Stimulated activated CD8-positive, alpha-beta memory T cell treated with anti-CD3 and anti-CD28 coated beads, Interleukin-12 subunit alpha, Interleukin-12 subunit beta, amount 100 ng/mL, for 4 hours (primary cell): ENCODE results near the gene MYBBP1A.

ENCODE experiments used
- DNase-seq: peaks from one replicate; pipeline ENCODE4 v3.0.0-alpha.2; 2020; ENCODE audit warnings: low read depth

MYBBP1A gene

DNA sequence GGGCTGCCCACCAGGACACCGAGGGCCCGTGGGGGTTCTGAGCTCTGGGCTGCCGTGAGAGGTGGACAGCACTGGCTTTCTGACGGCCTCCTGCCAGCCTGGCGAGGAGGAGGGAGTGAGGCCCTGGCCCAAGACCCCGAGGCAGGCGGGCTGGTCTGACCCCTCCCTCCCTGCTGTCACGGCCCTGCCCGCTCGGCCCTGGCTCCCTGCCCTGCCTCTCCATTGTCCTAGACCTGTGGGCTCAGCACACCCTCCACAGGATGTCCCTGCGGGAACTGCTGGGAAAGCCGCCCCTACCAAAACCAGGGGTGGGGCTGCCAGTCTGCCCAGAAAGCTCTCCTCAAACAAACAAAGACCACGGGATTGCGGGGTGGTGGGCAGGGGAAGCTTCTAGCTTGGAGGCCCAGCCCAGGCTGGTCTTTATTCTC, 35.8 kb downstream of the MYBBP1A start:
- DNase-seq = no peak

DNA sequence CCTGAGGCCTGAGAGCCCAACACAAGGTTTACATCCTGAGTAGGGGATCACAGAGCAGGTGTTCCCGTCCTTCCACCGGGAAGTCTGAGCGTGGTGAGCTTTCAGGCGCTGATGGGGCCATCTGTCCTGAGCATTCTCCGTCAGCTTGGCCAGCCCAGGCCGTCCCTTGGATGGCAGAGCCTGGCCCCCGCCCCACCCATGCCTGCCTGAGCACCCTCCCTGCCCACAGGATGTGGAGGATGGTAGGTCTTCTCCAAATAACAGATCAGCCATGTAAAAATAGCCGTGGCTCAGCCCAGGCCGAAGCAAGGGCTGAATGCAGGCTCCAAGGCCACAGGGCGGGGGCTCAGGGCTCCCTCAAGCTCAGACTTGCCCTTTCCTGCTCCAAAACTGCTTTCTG, 36.3 kb downstream of the MYBBP1A start:
- no peak for DNase-seq

DNA sequence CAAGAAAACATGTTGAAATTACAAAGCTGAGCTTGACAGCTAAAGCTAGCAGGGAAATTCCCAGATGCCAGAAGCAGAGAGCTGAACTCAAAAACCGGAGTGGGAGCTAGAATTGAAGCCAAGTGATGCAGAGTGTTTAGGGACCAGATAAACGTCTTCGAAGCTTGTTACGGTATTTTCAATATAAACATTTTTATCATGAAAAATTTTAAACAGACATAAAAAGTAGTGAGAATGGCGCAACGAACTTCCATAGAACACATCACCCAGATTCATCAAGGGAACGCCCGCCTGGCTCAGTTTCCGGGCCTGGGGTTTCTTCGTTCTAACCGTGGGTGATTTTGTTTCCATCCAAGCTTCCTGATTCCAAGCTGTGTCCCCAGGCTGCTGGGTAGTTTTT, 38.4 kb downstream of the MYBBP1A start:
- DNase-seq = no peak

DNA sequence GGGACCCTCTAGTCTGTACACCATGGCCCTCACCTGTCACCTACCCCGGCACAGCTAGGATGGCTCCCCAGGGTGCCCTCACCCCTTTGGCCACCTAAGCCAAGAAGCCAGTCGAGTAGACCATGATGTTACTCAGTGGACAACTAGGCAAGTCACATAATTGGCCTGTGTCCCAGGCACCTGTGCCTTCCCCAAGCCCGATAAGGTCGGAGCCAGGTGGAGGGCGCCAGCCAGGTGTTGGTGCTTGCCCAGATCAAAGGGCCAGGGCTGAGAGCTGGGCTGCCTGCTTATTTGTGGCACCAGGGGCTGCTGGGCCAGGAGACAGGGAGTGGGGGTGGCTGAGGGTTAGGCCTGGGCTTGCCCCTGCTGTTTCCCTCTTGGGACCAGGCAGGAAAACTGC, 39.7 kb downstream of the MYBBP1A start:
- DNase-seq = no peak

DNA sequence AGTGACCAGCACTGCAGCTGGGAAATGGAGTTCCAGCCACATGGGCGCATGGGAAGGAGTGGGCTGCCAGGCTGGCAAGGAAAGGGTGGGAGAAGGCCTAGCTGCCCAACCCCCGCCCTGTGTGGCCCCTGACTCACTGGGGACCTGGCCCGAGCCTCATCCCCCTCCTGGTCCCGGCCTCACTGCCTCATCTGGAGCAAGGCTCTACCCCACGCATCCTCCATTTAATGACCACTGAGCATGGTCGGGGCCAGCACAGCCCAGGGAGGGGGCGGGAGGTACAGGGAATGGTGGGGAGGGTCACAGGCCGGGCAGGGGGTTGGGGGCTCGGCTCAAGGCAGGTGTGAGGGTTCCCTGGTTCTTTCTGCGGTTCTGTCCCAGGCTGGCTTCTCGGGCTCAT, 40.4 kb downstream of the MYBBP1A start:
- no peak for DNase-seq

DNA sequence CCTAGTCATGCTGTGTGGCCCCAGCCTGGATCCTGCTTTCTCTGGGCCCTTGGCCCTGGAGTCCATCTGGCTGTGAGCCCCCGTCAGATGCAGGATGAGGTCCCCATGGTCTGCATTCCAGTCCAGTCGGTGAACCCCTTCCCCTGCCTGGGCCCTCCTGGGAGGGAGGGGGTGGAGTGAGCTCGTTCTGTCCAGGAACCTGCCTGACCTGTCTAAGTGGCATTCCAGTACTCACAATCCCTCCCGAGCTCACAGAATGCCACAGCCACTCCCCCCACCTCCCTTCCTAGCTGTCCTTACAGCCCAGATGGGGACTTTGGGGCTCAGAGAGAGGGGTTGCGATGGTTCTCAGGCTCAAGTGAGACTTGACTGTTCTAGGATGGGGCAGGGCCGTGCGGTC, 41.0 kb downstream of the MYBBP1A start:
- DNase-seq = no peak

DNA sequence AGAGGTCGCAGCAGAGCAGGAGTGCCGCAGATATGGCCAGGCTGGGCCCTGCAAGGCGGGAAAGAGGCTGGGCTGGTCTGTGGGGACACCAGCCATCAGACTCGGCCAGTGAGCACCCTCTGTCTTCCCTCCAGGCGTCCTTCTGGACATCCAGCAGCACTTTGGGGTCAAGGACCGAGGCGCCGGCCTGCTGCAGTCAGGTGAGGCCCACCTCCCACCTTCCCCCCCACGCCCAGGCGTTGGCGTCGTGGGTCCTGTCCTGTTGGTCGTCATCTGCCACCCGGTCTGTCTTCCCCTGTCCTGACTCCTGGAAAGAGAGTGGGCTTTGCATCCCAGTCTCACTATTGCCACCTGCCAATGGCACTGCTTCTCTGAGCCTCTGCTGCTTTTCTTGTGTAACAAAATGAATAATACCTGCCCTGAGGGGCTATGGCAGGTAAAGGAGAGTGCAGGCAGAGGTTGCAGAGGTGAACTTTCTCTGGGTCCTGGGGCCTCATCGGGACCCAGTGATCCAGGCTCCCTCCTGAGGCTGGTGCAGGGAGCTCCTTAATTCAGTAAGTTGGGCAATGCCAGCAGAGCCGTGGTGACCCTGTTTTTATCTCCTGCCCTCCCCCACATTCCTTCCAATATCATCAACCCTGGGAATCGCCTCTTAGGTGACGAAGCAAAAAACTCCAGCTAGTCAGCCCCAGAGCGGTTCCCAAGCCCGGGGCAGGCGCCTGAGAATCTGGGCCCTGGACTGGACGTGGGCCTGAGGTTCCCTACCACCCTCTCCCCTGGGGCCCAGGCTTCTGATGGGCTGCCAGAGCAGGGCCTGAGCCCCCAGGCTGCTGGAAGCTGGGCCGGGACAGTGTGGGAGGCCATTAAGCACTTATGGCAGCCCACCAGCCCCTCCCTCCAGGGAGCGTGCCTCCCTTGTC, 41.8 kb downstream of the MYBBP1A start:
- no peak for DNase-seq

DNA sequence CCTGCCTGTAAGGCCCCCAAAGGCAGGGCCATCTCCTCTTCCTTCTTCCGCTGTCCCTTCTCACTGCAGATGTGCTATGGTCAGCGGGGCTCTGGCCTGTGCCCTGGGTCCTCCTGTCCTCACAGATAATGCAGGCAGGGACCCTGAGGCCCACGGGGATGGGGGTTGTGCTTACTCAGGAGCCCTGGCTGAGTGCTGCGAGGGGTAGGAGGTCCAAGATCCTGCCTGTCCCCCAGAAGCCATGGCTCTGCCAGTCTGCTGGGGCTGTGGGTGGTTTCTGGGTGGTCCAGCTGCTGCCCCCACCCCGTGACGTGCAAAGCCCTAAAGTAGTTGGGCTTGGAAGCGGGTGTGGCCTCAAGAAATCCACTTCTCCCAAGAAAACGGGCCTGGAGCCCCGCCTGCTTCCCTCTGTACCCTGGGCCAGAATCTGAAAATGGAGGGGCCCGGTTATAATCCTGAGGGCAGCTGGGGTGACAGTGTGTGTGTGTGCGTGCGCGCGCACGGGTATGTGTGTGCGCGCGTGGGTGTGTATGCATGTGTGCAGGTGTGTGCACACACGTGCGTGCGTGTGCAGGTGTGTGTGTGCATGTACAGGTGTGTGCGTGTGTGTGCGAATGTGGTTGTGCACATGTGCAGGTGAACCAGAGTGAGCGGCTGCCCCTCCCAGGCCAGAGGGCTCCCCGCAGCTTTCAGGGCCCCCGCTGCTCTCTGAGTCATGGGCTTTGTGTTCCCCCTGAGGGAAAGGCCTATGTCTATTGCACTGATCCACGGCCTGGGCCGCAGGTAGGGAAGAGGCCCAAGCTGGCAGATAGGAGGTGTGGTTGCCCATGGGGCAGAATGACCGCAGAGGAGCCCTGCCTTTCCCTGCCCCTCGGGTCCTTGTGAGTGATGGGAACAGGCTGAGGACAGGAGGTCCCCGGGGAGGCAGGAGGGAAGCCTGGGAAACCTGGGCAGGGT, 42.8 kb downstream of the MYBBP1A start:
- DNase-seq = no peak

DNA sequence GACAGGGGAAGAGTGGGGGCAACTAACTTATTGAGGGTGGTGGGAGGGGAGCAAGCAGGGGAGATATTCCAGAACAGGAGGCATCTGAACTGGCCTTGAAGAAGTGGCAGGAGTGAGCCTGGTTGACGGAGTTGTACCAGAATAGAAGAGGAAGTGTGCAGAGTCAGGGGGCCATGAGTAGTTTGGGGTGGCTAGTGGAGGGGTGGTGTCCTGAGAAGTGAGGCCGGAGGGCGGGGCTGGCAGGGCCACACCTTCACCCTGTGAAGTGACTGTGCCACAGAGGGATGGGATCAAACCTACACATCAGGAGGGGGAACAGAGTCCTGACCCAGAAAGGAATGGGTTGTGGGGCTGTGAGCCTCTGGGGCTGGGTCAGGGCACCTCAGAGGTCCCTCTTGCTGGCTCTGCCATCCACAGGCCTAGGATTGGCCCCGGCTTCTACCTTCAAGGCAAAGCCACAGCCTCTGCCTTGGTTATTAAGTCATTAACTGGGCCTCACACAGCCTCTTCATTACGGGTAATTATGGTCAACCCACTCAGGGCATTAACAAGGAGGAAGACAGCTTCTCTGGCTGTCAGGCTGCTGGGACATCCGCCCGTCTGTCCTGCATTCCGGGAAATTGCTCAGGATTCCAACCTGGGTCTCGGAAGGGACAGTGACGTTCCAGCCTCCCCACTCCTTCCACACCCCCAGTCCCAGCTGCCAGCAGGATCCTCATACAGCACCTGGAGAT, 43.8 kb downstream of the MYBBP1A start:
- DNase-seq = no peak

DNA sequence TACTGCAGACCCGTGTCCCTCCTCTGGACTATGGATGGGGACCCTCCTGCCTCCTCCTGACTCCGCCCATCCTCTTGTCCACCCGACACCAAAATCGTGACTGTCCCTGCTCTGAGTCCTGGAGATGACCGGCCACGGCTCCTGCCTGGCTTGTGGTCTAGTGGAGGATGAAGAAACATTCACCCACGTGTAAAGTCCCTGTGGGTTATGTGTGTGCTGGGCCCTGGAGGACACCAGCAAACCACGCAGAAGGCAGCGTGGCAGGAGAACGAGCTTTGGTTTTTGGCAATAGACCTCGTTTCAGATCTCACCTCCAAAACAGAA, 44.6 kb downstream of the MYBBP1A start:
- no peak for DNase-seq

DNA sequence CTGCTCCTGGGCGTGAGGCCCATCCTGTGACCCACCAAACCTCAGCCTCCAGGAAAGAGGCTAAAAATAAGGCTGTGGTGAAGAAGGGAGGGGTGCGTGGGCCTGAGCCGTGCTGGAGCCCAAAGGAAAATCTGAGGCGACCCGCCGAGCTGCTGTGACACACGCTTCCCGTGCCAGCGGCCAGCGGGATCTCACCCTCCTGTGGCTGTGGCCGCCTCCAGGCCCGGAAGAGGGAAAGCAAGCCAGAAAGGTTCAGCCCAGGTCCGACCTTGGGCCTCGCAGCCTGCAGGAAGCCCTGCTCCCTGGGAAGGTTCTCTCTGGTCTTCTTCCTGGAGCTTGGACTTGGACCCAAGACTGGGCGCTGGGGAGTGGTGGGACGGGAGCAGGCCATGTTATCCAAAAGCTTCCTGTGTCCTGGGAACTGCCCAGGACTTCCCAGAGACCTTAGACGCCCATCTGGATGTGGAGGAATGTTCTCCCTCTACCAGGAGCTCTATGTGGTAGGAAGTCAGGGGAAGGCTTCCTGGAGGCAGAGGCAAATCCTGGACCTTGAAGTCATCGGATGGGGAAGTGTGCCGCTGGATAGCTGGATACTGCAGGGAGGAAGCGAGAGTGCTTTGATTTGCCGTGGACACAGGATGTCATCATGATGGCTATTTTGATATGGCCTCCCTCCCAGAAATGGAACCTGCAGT, 45.1 kb downstream of the MYBBP1A start:
- no peak for DNase-seq

DNA sequence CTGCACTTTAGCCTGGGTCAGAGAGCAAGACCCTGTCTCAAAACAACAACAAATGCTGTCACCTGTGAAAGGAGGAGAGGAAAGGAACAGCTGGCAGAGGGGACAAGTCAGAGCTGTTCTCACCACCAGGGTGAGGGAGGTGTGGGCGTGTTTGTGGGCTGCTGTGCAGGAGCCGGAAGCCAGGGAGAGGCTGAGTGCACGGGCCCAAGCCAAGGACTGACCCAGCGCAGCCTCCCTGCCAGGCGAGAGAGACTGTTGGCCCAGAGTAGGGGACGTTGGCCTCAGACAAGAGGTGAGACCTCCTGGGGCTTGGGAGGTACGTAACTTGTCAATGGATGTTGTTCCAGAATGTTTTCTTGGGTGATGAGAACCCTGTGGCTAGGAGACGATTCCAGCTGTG, 45.8 kb downstream of the MYBBP1A start:
- no peak for DNase-seq

DNA sequence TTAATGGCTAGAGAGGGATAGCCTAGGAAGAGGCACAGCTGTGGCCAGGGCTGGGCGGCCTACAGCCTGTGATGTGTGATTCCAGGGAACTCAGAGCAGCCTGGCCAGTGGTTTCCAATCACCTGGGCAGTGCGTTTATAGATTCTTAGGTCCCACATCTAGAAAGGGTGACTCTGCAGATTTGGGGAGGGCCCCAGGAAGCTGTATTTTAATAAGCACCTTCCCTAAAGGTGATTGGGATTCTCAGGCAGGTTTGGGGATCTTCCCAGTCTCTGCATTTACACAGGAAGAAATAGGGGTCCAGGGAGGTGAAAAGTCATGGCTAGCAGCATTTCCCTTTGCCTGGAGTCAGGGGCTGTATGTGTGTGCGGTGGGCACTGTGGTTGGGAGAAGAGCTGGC, 47.0 kb downstream of the MYBBP1A start:
- no peak for DNase-seq

DNA sequence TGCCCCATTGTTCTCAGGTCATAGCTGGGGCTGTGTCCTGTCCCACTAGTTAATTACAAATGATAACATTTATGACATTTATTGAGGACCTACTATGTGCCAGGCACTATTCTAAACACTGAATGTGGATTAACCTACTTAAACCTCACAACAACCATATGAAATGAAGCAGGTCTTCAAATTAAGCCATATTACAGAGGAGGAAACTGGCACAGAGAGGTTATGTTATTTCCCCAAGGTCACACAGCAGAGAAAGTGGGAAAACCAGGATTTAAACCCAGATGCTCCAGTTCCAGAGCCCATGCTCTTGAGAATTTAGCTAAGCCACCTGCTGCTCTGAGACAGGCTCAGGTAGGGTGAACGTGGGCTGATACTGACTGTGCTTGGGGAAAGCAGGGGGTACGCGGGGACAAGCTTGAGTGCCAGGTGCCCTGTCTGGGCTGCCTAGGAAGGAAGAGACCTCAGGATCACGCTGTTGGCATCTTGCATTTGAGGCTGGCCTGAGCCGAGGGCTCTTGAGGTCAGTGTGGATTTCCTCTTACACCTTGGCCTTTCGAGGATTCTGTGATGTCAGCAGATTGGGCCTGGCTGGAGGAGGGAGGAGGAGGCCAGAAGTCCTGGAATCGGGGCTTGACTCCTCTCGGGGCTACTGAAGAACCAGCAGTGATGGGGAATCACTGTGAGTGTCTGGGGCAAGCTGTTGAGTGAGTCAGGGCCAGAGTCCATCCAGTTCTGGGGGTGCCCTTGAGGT, 47.6 kb downstream of the MYBBP1A start:
- no peak for DNase-seq

DNA sequence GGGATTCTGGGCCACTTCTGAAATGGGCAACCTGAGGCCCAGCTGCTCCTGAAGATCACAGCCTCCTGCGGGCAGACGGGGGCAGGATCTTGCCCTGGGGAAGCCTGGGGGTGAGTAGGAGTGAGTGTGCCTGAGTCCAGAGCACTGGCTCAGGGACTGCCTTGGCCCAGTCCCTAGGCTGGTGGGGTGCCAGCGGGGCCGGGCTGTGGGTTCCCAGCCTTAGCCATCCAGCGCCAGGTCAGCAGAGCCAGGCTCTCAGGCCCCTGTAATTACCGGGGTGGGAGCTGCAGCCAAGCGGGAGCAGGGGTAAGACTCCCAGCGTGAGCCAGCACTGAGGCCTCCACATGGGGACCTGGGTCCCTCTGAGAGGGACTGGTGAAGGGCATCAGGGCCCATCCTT, 48.3 kb downstream of the MYBBP1A start:
- DNase-seq = no peak

DNA sequence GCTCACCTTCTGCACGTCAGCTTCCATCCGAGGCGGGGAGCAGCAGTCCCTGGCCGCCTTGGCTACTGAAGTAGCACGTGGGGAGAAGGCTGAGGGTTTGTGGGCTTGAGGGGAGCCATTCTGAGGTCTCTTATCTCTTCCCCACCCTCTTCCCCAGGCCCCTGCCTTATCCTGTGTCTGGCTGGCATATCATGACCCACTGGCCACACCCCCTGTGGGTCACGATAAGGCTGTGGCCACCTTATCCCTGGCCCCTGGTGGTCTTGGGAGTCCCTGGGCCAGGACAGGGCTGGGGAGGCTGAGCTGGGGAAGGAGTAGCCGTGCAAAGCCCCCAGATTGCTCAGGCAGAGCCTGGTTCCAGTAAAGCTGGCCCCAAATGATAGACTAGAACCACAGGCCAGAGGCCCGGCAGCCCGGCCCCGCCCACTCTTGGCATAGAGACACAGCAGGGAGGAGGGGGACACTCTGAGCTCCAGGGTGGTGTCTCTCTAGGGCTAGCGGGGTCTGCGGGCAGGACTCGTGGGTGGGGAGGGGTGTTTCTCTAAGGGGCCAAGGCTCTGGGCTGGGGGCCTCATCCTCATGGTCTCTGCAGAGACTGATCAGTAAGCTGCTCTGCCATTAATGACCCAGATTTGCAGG, 48.9 kb downstream of the MYBBP1A start:
- DNase-seq = no peak

DNA sequence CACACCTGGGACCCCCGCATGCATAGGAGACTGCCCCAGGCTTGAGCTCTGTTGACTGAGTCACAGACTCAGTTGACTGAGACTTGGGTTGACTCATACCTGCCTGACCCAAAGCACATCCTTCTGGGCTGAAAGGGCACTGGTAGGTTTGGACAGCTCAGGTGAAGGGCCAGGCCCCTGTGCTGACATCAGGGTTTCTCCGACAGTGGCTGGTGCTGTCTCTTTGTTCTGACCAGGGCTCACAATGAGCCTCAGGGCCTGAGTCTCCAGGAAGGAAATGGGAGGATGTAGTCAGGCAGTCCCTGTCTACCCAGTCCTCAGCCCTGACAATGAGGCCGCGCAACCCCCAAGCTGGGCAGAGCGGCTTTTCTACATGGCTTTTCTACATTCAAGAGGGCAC, 50.0 kb downstream of the MYBBP1A start:
- DNase-seq = no peak

DNA sequence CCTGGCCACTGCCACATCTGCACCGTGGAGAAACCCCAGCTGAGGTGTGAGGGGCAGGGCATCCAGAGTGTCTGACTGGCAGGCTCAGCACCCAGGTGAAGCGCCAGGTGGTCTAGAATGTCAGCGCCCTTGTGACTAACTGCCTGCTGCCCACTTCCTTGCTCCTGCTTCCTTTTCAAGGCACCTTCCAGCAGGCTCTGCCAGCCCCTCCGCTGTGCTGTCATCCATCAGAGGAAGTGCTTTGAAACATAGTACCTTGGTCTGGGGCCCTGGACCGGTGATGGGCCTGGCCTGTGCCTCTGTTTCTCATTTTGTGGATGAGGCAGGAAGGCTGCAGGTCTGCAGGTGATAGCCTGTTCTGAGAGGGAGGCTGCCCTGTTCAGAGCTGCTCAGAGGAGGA, 51.0 kb downstream of the MYBBP1A start:
- no peak for DNase-seq

DNA sequence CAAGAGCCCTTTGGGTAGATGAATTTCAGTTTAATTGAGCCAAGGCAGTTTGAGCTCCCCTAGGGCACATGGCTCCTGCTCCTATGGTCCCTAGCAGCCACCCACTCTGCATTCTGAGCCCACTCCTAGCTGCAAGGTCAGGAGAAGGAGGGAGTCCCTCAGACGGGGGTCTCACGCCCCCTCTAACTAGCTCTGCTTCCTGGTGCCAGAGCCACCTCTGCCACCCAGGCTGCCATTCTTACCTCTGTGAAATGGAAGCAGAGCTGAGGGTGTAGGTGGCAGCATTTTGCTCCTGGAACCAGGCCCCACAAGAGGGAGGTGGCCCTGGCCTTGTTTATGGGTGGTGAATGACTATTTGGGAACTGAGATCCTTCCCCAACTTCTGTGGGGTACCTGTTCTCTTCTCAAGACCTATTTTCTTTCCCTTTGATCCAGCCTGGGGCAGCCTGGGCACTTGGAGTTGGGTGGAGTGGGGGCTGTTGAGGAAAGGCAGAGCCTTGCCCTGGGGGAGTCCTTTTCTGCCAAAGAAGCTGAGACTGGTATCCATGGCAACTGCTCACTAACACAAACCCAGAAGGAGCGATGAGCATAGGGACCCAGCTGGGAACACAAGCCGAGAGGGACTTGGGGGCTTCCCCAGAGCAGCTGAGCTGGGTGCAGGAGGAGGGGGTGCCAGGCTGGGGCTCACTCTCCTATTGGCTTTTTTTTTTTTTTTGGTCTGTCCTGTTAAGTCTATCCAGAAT, 51.7 kb downstream of the MYBBP1A start:
- DNase-seq = no peak
